Measurements from ENCODE around the gene IFTAP. TPM values are rescaled to one million over a fixed set of nuclear protein-coding genes. Genes with fewer than 3 reads are reported as not detected.

Gene IFTAP
- total and polyA plus RNA-seq, 10 of the 15 experiments (the other 5 are each of a cell fraction or from before 2014, with no cell fraction given) = 0.32 to 1.0 (median 0.63) TPM; not detected in 2

DNA sequence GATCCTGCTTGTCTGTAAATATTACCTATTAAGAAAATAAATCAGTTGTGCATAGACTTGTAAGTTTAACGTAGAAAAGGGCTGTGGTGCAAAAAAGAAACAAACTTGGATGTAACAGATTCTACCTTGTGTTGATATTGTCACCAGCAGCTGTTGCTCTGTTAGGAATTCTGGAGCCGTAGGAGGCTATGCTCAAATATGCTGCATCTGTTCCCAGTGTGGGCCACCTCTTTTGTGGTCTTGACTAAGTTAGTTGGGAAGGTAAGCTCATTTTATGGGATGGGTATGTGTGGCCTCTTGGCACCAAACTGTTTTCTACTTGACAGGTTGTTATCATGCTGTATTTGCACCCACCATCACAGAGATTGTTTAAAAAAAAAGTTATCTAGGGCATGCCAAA lies 33.2 kb downstream of the IFTAP start:
- SMC1A ChIA-PET (ENCODE audit: uncharacterized antibody, unreplicated experiment) = no interaction called here
- WGBS (ENCODE audit: insufficient coverage, insufficient replicate concordance, low lambda C conversion rate, missing lambda C conversion rate) = 15% methylated on average over 2 of the region's 2 CpGs
- DNase-seq (ENCODE audit: low read depth, low spot score) = no peak
- H2AFZ ChIP-seq (ENCODE audit: control insufficient read depth, low read depth, low read length) = no peak overlapping the region
- no TSS peak for BruUV-seq (replicated peaks)
- H3K4me3 ChIP-seq = no peak overlapping the region
- H3K9ac ChIP-seq (ENCODE audit: control insufficient read depth, insufficient read depth, low read length) = no peak overlapping the region
- POLR2A ChIA-PET = no interaction called here
- no peak overlapping the region for H3K27ac ChIP-seq (ENCODE audit: control insufficient read depth, insufficient read depth)
- intact Hi-C loops (cut with micrococcal nuclease; ENCODE audit: unreplicated experiment) = no loop called here
- no peaks in the 10 kb centered on the region for H4K20me1 ChIP-seq (ENCODE audit: control insufficient read depth, insufficient read depth)
- TF ChIP-seq KDM1A (IDR thresholded peaks at IDR 0.05; ENCODE audit: borderline replicate concordance) (no peak), TCF12 (IDR thresholded peaks at IDR 0.05; ENCODE audit: low read depth, low read length) (no peak)
- TF ChIP-seq, protein P1, sequence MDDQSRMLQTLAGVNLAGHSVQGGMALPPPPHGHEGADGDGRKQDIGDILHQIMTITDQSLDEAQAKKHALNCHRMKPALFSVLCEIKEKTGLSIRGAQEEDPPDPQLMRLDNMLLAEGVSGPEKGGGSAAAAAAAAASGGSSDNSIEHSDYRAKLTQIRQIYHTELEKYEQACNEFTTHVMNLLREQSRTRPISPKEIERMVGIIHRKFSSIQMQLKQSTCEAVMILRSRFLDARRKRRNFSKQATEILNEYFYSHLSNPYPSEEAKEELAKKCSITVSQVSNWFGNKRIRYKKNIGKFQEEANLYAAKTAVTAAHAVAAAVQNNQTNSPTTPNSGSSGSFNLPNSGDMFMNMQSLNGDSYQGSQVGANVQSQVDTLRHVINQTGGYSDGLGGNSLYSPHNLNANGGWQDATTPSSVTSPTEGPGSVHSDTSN (IDR thresholded peaks at IDR 0.05; ENCODE audit: insufficient replicate concordance, low read depth, low read length) = no peak
- TF ChIP-seq, protein P2, sequence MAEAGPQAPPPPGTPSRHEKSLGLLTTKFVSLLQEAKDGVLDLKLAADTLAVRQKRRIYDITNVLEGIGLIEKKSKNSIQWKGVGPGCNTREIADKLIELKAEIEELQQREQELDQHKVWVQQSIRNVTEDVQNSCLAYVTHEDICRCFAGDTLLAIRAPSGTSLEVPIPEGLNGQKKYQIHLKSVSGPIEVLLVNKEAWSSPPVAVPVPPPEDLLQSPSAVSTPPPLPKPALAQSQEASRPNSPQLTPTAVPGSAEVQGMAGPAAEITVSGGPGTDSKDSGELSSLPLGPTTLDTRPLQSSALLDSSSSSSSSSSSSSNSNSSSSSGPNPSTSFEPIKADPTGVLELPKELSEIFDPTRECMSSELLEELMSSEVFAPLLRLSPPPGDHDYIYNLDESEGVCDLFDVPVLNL (IDR thresholded peaks at IDR 0.05; ENCODE audit: low read depth, low read length) = no peak
- in situ Hi-C loops (cut with MboI) = no loop called here
- RAD21 ChIA-PET (ENCODE audit: unreplicated experiment) = no interaction called here
- no peak for ATAC-seq
- H3K79me2 ChIP-seq (ENCODE audit: control insufficient read depth, insufficient read depth, low read length) = no peaks in the 10 kb centered on the region
- no peaks in the 10 kb centered on the region; a peak in 1 of 4 replicates for H3K27me3 ChIP-seq (replicated peaks in 1 of 2; ENCODE audit: control insufficient read depth in 2 of 2, insufficient read depth in 2 of 2, low read length in 1 of 2)
- no peaks in the 10 kb centered on the region for H3K4me1 ChIP-seq (ENCODE audit: control insufficient read depth, insufficient read depth, low read length)
- CTCF ChIA-PET = interaction anchor here (1.3 kb wide), 1 partner anchor 64 kb away, joined by 3 read pairs; no protein-coding TSS in a partner anchor
- no peaks in the 10 kb centered on the region for H3K9me3 ChIP-seq (replicated peaks; ENCODE audit: control insufficient read depth, insufficient read depth, low read length)
- no peak for FAIRE-seq
- no peak overlapping the region for H3K4me2 ChIP-seq (ENCODE audit: control insufficient read depth, insufficient read depth)
- no peaks in the 10 kb centered on the region for H3K36me3 ChIP-seq (ENCODE audit: control insufficient read depth in 2 of 2, insufficient read depth in 2 of 2, low read length in 1 of 2)

GRCh38 chr11:36628141-36628540 lies 33.8 kb downstream of the IFTAP start:
- SMC1A ChIA-PET (ENCODE audit: uncharacterized antibody, unreplicated experiment) = interaction anchor here (0.8 kb wide), 1 partner anchor 10 kb away, joined by 3 read pairs; no protein-coding TSS in a partner anchor
- H3K27ac ChIP-seq (ENCODE audit: control insufficient read depth, insufficient read depth) = no peak overlapping the region
- BruUV-seq (replicated peaks) = no TSS peak
- no peak overlapping the region for H3K4me2 ChIP-seq (ENCODE audit: control insufficient read depth, insufficient read depth)
- WGBS (ENCODE audit: insufficient coverage, insufficient replicate concordance, low lambda C conversion rate, missing lambda C conversion rate) = 39% methylated on average over 5 of the region's 5 CpGs
- CTCF ChIA-PET = interaction anchor here (0.6 to 1.3 kb wide), 2 partner anchors 64 to 1889 kb away, joined by 3 read pairs; no protein-coding TSS in a partner anchor
- POLR2A ChIA-PET = no interaction called here
- no peak for DNase-seq (ENCODE audit: low read depth, low spot score)
- no peaks in the 10 kb centered on the region for H3K9me3 ChIP-seq (replicated peaks; ENCODE audit: control insufficient read depth, insufficient read depth, low read length)
- no peaks in the 10 kb centered on the region for H3K4me1 ChIP-seq (ENCODE audit: control insufficient read depth, insufficient read depth, low read length)
- H2AFZ ChIP-seq (ENCODE audit: control insufficient read depth, low read depth, low read length) = no peak overlapping the region
- no peaks in the 10 kb centered on the region for H4K20me1 ChIP-seq (ENCODE audit: control insufficient read depth, insufficient read depth)
- H3K27me3 ChIP-seq (replicated peaks in 1 of 2; ENCODE audit: control insufficient read depth in 2 of 2, insufficient read depth in 2 of 2, low read length in 1 of 2) = no peaks in the 10 kb centered on the region; a peak in 1 of 4 replicates
- RAD21 ChIA-PET (ENCODE audit: unreplicated experiment) = no interaction called here
- no peaks in the 10 kb centered on the region for H3K79me2 ChIP-seq (ENCODE audit: control insufficient read depth, insufficient read depth, low read length)
- H3K36me3 ChIP-seq (ENCODE audit: control insufficient read depth in 2 of 2, insufficient read depth in 2 of 2, low read length in 1 of 2) = no peaks in the 10 kb centered on the region
- H3K9ac ChIP-seq (ENCODE audit: control insufficient read depth, insufficient read depth, low read length) = no peak overlapping the region
- ATAC-seq = no peak
- in situ Hi-C loops (cut with MboI) = no loop called here
- intact Hi-C loops (cut with micrococcal nuclease; ENCODE audit: unreplicated experiment) = no loop called here
- no peak for FAIRE-seq
- no peak overlapping the region for H3K4me3 ChIP-seq
- no peak for TF ChIP-seq NR2C1 (IDR thresholded peaks at IDR 0.05)
- TF ChIP-seq POLR2AphosphoS5 (IDR thresholded peaks at IDR 0.05; ENCODE audit: low read length) = no peak
- TF ChIP-seq, protein P3, sequence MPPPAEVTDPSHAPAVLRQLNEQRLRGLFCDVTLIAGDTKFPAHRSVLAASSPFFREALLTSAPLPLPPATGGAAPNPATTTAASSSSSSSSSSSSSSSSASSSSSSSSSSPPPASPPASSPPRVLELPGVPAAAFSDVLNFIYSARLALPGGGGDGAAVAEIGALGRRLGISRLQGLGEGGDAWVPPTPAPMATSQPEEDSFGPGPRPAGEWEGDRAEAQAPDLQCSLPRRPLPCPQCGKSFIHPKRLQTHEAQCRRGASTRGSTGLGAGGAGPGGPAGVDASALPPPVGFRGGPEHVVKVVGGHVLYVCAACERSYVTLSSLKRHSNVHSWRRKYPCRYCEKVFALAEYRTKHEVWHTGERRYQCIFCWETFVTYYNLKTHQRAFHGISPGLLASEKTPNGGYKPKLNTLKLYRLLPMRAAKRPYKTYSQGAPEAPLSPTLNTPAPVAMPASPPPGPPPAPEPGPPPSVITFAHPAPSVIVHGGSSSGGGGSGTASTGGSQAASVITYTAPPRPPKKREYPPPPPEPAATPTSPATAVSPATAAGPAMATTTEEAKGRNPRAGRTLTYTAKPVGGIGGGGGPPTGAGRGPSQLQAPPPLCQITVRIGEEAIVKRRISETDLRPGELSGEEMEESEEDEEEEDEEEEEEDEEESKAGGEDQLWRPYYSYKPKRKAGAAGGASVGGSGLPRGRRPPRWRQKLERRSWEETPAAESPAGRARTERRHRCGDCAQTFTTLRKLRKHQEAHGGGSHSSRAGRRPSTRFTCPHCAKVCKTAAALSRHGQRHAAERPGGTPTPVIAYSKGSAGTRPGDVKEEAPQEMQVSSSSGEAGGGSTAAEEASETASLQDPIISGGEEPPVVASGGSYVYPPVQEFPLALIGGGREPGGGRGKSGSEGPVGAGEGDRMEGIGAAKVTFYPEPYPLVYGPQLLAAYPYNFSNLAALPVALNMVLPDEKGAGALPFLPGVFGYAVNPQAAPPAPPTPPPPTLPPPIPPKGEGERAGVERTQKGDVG (CRISPR knock-in tag; IDR thresholded peaks at IDR 0.05) = no peak
- TF ChIP-seq MTA2 (IDR thresholded peaks at IDR 0.05; ENCODE audit: low read depth) = no peak
- TF ChIP-seq SUPT20H (IDR thresholded peaks at IDR 0.05; ENCODE audit: borderline replicate concordance, control insufficient read depth, low read depth, low read length) = no peak
- TF ChIP-seq SMAD5 (IDR thresholded peaks at IDR 0.05; ENCODE audit: low read depth) = no peak
- TF ChIP-seq DPF2 (IDR thresholded peaks at IDR 0.05) = no peak
- no peak for TF ChIP-seq ZSCAN29 (IDR thresholded peaks at IDR 0.05)
- TF ChIP-seq RFX5 (IDR thresholded peaks at IDR 0.05; ENCODE audit: low read depth, low read length) = no peak
- no peak for TF ChIP-seq JUNB (IDR thresholded peaks at IDR 0.05)
